Frontal cortex (tissue), 4 donors: Measurements from ENCODE around the gene DOP1B. TPM values are rescaled to one million over a fixed set of nuclear protein-coding genes. Genes with fewer than 3 reads are reported as not detected.
"Not testable (repeated sequence)": the region's sequence is repeated elsewhere in the genome, so short reads cannot be mapped to it uniquely, and the experiment has no call there.

ENCODE experiments used
- DNase-seq, 2 donors: peaks; one replicate each; pipeline ENCODE4 v3.0.0; 2012; ENCODE audit warnings: low spot score in 2 of 2
- FAIRE-seq: peaks from 2 replicates; lab custom pipeline; 2012; peaks lifted over from hg19 to GRCh38; lab: Jason Lieb, UNC
- total RNA-seq: library from RNA; depleted of rRNA; stranded (reverse); fragments of >200 nt; gene quantifications from one replicate; pipeline ENCODE4 v1.2.3, GENCODE V29; 2014
- donor health status: control.
- donor health status: control.
- donor health status: control.

DOP1B gene
- total RNA-seq, 1 donor from 2014 or later, result 50.1 TPM

DNA sequence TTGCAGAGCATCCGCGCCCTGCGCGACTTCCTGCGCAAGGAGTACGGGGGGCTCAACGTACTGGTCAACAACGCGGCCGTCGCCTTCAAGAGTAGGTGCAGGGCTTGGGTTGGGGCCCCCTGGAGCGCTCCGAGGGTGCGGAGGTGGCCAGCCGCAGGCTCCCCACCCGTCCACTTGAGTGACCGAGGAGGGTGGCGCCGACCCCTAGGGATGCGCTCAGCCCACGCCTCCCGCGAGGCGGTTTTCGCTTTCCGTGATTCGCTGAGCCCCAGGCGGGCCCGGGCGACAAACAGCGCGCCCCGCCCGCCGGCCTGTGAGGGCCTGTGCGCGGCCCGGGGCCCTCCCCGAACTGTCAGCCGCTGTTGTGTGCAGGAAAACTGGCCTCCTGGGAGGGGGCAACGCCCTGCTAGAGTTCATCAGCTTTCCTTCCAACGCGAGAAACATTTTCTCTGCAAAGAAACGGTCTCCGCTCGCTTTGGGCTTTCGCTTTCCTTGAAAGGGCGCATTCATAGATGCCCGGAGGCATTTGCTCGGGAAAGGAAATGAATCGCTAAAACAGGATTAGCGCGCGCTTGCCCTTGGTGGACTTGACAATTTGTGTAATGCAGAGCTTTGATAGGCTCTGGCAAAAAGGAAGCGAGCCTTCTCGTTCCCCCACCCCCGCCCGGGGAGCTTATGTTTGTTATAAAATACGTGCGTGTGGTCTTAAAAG lies 21.1 kb upstream of the DOP1B start:
- FAIRE-seq, result no peak
- DNase-seq, result peak; percentile 75 to 81

DNA sequence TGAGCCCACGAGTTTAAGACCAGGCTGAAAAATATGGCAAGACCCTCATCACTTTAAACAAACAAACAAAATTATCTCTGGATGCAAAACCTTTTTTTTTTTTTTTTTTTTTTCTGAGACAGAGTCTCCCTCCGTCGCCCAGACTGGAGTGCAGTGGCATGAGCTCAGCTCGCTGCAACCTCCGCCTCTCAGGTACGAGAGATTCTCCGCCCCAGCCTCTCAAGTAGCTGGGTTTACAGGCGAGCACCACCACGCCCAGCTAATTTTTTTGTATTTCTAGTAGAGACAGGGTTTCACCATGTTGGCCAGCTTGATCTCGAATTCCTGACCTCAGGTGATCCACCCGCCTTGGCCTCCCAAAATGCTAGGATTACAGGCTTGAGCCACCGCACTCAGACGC lies 16.8 kb upstream of the DOP1B start:
- FAIRE-seq, result not testable (repeated sequence)

DNA sequence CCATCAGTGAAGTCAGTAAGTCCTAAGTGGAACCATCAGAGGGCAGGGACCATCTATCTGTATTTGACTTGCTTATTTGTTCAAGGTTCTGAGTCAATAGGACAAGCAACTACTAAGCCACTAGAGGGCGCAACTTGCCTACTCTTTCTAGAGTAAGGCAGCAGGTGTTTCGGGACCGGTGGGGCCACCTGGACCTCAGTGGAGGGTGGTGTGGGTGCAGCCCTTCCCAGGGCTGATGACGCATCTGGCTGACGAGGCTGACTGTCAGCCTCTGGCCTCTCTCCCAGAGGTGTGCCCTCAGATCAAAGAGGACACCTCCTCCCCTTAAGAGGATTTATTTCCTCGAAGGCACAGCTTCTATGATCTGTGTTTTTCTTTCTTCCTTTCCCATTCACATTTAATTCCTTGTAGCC lies 15.1 kb upstream of the DOP1B start:
- peak in 1 of 2 donors; percentile 64 for DNase-seq
- no peak for FAIRE-seq

More for the DNA sequence above, 16.8 kb upstream of the DOP1B start:
- DNase-seq, result not testable (repeated sequence)

DNA sequence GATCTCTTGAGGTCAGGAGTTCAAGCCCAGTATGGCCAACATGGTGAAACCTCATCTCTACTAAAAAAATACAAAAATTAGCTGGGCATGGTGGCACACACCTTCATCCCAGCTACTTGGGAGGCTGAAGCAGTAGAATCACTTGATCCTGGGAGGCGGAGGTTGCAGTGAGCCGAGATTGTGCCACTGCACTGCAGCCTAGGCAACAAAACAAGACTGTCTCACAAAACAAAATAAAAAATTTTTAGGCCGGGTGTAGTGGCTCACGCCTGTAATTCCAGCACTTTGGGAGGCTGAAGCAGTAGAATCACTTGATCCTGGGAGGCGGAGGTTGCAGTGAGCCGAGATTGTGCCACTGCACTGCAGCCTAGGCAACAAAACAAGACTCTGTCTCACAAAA lies 12.4 kb upstream of the DOP1B start:
- DNase-seq, FAIRE-seq: not testable (repeated sequence)

DNA sequence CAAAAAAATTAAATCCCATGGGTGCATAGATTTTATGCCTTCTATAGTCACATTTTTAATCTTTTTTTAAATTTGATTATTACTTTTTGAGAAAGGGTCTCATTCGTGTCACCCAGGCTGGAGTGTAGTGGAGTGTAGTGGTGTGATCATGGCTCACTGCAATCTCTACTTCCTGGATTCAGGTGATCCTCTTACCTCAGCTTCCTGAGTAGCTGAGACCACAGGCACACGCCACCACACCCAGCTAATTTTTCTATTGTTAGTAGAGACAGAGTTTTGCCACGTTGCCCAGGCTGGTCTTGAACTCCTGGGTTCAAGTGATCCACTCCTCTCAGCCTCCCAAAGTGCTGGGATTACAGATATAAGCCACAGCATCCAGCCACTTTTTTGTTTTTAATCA lies 11.4 kb upstream of the DOP1B start:
- FAIRE-seq, result no peak
- DNase-seq, result no peak

DNA sequence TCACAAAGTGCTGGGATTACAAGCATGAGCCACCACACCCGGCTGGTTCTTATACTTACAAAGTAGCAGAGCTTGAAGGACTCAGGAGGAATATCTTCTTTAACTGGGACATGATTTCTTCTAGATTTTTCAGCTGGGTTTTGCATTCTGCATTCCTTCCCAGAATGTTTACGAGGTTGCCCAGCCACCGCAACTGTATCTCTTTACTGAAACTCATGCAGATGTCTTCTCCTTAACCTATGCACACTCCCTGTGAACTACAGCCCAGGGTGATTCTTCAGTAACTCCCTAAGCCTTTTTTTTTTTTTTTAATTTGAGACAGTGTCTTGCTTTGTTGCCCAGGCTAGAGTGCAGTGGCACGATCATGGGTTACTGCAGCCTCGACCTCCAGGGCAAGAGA lies 8.7 kb upstream of the DOP1B start:
- DNase-seq (no peak), FAIRE-seq (no peak)

DNA sequence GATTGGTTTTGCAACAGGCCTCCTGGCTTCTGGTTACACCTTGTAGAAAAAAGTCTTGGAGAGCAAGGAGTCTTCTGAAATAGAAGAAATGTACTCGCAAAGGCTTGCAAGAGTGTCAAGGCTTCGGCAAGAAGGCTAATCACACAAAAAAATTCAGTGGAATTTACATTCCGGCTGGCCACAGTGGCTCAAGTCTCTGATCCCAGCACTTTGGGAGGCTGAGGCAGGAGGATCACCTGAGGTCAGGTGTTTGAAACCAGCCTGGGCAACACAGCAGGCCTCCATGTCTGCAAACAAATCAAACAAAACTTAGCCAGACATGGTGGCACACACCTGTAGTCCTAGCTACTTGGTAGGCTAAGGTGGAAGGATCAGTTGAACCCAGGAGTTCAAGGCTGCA lies 7.7 kb upstream of the DOP1B start:
- DNase-seq (no peak), FAIRE-seq (no peak)

DNA sequence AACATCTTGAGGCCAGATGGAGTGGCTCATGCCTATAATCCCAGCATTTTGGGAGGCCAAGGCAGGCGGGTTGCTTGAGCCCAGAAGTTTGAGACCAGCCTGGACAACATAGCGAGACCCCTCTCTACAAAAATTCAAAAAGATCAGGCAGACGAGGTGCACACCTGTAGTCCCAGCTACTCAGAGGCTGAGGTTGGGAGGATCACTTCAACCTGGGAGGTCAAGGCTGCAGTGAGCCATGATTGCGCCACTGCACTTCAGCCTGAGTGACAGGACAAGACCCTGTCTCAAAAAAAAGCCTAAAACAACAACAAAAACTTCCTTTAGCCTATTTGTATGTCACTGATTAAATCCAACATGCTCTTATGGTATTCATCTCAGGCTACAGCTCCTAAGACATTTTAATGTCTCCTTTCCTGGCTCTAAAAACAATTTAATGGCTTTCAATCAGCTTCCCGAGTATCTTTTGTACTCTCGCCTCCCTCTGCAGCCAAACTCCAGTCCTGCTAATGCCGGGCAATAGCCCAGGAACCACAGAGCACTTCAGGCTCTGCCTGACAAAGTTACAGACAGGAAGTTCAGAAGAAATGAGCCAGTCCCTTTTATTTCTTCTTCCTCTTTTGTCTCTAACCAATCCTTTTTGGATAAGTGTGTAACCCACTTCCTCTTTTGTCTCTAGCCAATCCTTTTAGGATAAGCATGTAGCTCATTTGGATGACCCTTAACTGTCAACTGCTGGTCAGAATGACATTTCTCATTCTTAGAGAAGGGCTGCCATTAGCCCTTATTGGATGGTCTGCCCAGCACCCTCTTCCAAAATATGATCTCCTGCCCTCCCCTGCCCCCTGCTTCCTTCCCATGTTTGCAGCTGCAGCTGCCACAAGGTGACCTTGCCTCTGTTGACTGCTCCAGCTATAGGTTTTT lies 6.6 kb upstream of the DOP1B start:
- DNase-seq (no peak), FAIRE-seq (no peak)

DNA sequence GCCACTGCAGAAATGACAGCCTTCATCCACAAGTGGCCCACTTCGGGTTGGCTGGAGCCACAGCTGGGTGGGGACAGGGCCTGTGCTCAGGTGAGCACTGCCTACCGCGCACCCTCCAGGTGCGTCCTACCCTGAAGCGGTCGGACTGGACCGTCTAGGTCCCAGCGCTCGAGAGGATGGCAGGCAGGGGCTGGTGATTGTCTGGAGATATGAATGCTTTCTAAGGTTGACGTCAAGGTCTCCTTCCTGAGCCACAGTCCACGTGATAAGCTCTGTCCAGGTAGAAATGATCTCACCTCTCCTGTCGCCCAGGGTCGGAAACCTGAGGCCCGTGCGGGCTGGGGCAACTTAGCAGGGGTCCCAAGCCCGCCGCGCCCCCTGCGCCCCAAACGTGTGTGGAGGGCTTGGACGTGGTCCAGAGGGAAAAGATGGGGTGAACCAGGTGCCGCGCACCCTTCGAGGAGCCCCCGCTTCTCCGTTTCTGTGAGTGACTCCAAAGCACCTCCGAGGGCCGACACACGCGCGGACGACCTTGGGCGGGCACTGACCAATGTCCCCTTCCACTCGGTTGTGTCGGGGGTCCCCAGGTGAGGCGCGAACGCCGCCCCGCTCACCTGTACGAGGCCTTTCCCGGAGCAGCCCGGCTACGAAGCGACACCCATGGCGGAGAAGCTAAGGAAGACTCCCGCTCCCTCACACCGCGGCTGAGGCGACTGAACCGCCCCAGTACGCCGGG lies 853 bp upstream of the DOP1B start:
- DNase-seq, result no peak

DNA sequence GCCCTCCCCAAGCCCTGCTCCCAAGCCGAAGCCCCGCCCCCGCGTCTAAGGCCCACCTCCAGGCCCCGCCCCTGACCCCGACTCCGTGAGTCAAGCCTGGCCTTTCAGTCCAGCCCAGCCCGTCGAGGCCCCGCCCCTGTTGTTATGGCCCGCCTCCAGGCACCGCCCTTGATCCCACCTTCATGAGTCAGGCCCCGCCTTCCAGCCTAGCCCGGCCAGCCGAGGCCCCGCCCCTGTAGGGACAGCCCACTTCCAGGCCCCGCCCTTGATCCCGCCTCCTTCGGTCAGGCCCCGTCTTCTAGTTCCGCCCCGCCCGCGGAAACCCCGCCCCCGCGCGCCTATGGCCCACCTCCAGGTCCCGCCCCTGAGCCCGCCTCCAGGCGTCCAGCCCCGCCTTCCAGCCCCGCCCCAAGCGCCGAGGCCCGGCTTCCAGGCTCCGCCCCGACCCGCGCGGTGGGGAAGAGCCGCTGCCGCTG lies 247 bp upstream of the DOP1B start:
- FAIRE-seq (no peak), DNase-seq (peak; percentile 96 to 99)

More for the DNA sequence above, 853 bp upstream of the DOP1B start:
- no peak for FAIRE-seq

DNA sequence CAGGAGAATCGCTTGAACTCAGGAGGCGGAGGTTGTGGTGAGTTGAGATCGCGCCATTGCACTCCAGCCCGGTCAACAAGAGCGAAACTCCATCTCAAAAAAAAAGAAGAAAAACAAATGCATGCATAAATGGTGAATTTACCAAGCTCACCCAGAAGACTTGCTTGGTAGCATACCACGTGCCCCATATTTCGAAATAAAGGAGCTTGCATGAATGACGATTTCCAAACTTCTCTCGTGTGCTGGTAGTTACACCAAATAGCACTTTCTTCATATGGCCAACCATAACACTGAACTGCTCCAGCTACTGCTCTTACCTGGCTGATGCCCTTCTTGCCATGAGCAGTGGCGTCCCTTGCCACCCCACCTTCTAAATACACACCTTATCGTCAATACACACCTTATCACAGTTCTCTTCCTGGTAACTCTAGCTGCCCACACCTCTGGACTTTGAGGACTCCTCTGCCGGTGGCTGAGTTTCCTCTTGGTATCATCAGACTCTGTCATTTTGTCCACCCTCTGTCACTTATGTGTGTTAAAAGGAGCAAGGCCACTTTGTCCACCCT lies 2.8 kb downstream of the DOP1B start:
- FAIRE-seq, result no peak
- DNase-seq, result no peak

DNA sequence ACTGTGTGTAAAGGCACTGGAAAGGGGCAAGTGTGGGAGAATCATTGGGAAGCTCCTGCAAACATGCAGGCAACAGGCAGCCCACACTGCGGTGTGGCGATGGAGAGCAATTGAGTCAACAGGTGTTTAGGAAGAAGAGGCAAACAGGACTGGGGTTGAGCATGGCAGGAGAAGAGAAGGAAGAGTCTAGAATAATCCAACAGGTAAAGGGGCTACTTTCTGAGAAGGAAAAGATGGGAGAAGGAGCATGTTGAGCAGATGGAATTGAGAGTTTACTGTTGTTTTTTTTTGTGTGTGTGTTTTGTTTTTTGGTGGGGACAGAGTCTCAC lies 4.2 kb downstream of the DOP1B start:
- DNase-seq (no peak), FAIRE-seq (no peak)

DNA sequence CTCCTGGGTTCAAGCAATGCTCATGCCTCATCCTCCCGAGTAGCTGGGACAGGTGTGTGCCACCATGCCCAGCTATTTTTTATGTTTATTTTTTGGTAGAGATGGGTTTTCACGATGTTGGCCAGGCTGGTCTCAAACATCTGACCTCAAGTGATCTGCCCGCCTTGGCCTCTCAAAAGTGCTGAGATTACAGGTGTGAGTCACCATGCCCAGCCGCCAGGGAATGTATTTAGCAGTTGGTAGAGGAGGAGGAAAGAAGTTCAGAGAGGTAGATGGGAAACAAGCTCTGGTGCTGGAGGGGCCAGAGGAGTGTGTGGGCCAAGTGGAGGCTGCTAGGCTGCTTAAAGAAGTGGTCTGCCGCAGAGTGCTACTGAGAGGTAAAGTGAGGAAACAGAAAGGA lies 6.0 kb downstream of the DOP1B start:
- no peak for DNase-seq
- FAIRE-seq, result no peak

DNA sequence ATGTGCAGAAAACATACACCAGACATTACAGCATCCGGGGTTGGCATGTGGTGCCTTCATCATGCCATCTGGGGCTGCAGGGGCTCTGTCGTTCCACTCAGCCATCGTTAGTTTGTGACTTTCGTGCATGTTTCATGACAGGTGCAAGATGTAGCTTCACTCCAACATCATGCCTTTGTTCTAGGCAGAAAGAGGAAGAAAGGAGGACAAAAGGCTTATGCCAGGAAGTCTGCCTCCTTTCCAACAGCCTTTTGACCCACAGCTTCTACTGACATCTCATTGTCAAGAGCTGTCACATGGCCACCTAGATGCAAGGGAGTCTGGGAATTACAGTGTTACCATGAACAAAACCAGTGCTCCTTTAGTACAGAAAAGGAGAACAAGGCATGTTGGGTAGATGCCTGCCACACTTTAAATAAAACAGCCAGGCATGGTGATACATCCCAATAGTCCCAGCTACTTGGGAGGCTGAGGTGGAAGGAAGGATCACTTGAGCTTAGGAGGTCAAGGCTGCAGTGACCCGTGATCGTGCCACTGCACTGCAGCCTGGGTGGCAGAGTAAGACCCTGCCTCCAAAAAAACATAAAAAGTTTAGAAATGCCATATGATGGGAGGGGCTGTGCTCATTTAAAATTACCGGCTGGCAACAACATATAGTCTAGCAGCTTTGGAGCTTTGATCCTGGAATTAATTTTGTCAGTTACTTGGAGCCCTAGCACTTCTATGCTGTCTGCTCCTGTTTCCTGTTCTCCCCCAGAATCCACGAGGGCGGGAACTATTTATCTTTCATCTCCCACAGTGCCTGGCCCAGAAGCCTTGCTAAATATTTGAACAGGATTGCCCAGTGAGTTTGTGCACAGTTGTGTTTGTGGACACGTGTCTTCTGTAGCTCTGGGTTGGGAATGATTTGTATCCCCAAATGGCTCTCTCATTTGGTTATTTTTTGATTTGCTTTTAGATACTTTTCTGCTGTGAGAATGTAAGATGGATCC lies 7.4 kb downstream of the DOP1B start:
- FAIRE-seq (no peak), DNase-seq (no peak)

DNA sequence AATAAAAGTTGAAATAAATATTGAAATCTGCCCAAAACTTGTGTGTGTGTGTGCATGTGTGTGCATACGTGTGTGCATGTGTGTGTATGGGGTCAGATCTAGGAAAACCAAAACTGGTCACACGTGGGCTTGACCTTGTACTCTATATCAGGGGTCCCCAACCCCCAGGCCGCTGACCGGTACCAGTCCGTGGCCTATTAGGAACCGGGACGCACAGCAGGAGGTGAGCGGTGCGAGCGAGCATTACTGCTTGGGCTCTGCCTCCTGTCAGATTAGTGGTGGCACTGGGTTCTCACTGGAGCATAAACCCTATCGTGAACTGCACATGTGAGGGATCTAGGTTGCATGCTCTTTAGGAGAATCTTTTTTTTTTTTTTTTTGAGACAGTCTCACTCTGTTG lies 8.7 kb downstream of the DOP1B start:
- no peak for DNase-seq
- FAIRE-seq, result no peak

DNA sequence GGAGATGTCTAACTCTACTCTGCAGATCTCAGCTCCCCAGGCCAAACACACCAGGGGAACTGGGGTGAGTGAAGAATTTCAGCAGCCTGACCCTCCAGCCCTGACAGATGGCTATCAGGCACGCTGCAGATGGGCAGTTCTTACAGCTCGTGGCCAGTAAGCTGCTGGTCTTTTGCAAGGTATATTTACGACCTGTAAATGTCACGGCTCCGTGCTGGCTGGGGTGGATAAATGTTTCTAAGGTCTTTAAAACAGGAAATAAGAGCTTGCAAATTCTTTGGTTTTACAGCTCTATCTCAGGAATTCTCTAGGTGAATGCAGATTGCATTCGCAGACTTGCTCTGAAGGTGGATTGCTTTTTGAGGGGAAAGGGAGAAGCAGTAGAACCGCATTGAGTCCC lies 10.1 kb downstream of the DOP1B start:
- no peak for FAIRE-seq
- DNase-seq, result no peak

DNA sequence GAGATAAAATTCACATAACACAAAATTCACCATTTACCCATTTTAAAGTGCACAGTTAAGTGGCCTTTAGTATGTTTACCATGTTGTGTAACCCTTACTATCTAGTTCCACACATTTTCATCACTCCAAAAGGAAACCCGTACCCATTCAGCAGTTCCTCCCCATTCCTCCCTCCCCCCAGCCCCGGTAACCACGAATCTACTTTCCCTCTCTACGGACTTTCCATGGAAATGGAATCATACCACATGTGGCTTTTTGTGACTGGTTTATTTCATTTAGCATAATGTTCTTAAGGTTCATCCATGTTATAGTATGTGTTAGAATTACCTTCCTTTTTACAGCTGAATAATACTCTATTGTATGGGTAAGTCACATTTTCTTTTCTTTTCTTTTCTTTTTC lies 10.9 kb downstream of the DOP1B start:
- DNase-seq (no peak), FAIRE-seq (no peak)

DNA sequence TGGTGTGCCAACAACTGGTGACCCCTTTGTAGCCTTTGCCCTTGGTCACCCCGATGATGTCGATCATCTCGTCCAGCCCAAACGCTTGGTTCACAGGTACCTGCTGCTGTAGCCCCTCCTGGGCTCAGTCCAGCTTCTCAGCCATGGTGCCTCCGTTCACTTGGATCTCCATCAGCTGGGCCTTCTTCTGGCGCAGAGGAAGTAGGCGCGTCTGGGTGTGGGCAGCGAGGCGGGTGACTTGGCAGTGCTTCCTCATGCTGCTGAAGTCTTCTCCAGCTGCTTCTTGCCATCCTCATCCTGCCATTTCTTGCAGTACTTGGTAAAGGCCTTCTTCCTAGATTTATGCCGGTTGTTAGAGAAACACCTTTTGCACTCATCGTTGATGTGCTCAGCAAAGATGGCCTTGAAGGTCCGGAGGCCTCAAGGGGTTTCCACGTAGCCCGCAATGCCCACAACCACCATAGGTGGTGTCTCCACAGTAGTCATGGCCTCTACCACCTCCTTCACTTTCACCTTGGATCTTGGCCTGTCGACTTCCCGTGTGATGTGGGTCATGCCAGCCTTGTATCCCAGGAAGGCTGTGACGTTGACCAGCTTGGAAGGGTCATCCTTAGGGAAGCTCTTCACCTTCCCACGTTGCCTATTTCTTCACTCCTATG lies 13.0 kb downstream of the DOP1B start:
- FAIRE-seq (no peak), DNase-seq (no peak)
